NCI-H1694 (cell line): ENCODE data around the gene HTR3C.

Source experiments
- DNase-seq: peaks from one replicate; lab custom pipeline; 2025; lab: John Stamatoyannopoulos, UW

HTR3C gene

GRCh38 chr3:184092199-184092598, 39.4 kb downstream of the HTR3C start:
- DNase-seq: no peak

- no peak for DNase-seq
Measured at GRCh38 chr3:184096811-184097383, 44.0 kb downstream of the HTR3C start, which contains the start of gene HTR3E. Gene HTR3E (plus strand): TSS chr3:184097064. CDS start chr3:184097530, 466 bp downstream.

- no peak for DNase-seq
Measured at GRCh38 chr3:184097556-184097955, 44.7 kb downstream of the HTR3C start.

- DNase-seq: no peak
Measured at GRCh38 chr3:184099806-184100686, 47.2 kb downstream of the HTR3C start.
